Gastrocnemius medialis (tissue), 4 donors: Measurements from ENCODE around the gene TAT. TPM values are rescaled to one million over a fixed set of nuclear protein-coding genes. Genes with fewer than 3 reads are reported as not detected.

Source experiments
- ATAC-seq, 2 donors: fragments of 150-250 bp; one replicate each; pipeline ENCODE4 v1.9.1; 2016
- DNase-seq, 2 donors: peaks; one replicate each; pipeline ENCODE4 v3.0.0-alpha.2; 2019
- H3K27ac ChIP-seq, 4 donors: fragments of 200-600 bp; sonication (generic); 1 replicate in 1 of 4; 2 replicates in 3 of 4; pipeline ENCODE4 v1.5.1; 2016 to 2018; ENCODE audit warnings: mild to moderate bottlenecking in 2 of 4, moderate library complexity in 1 of 4
- H3K27me3 ChIP-seq, 3 donors: fragments of 200-600 bp; sonication (generic) in 2 of 3; 1 replicate in 1 of 3; 2 replicates in 2 of 3; pipeline versions ENCODE4 v1.5.1 to v1.6.0; 2016 to 2019; ENCODE audit warnings: mild to moderate bottlenecking in 1 of 3, moderate library complexity in 1 of 3
- H3K36me3 ChIP-seq, 2 donors: fragments of 200-600 bp; sonication (generic) in 1 of 2; one replicate each; pipeline ENCODE4 v1.5.1; 2017 to 2018
- H3K4me1 ChIP-seq, 2 donors: fragments of 200-600 bp; sonication (generic) in 1 of 2; one replicate each; pipeline ENCODE4 v1.5.1; 2016 to 2017; ENCODE audit warnings: mild to moderate bottlenecking in 2 of 2
- H3K4me3 ChIP-seq, 4 donors: fragments of 200-600 bp; sonication (generic) in 3 of 4; 1 replicate in 1 of 4; 2 replicates in 3 of 4; pipeline ENCODE4 v1.5.1; 2016 to 2019; ENCODE audit warnings: mild to moderate bottlenecking in 2 of 4
- H3K9me3 ChIP-seq, 3 donors: fragments of 200-600 bp; sonication (generic) in 2 of 3; 1 replicate in 1 of 3; 2 replicates in 2 of 3; pipeline ENCODE4 v1.5.1; 2016 to 2019
- POLR2A ChIP-seq, 2 donors: fragments of 450-650 bp; IDR thresholded peaks; one replicate each; pipeline ENCODE4 v1.6.1; 2017; ENCODE audit warnings: antibody characterized with exemption in 2 of 2, mild to moderate bottlenecking in 2 of 2, moderate library complexity in 2 of 2
- in situ Hi-C, 4 donors: fragments of 200-750 bp; cut with MboI; loops; one replicate each; pipeline versions ENCODE4 v1.15.0 to v1.8.0; 2017; ENCODE audit warnings: low sequenced_read_pairs in 4 of 4
- intact Hi-C: fragments of 100-400 bp; cut with DNase I; formaldehyde crosslinking; loops from one replicate; pipeline ENCODE4 v1.15.1; 2023; ENCODE audit warnings: low total_unique reads
- total RNA-seq, 4 donors: library from RNA; depleted of rRNA; stranded (reverse); fragments of >200 nt; gene quantifications; one replicate each; pipeline versions ENCODE4 v1.1.0 to v1.2.3, GENCODE V29; 2016
- TF ChIP-seq, protein P1 (sequence below), 5 experiments: fragments of 450-650 bp in 3 of 5; fragments of 200-600 bp in 2 of 5; sonication (generic) in 2 of 5; IDR thresholded peaks in 4 of 5; conservative IDR thresholded peaks in 1 of 5; 1 replicate in 4 of 5; 2 replicates in 1 of 5; pipeline ENCODE4 v1.5.1; 2016 to 2019; ENCODE audit warnings: antibody characterized with exemption in 5 of 5, mild to moderate bottlenecking in 3 of 5, moderate library complexity in 3 of 5

Gene TAT
- total RNA-seq, 4 donors from 2014 or later, result 1.9 to 3.7 TPM; not detected in 2

DNA sequence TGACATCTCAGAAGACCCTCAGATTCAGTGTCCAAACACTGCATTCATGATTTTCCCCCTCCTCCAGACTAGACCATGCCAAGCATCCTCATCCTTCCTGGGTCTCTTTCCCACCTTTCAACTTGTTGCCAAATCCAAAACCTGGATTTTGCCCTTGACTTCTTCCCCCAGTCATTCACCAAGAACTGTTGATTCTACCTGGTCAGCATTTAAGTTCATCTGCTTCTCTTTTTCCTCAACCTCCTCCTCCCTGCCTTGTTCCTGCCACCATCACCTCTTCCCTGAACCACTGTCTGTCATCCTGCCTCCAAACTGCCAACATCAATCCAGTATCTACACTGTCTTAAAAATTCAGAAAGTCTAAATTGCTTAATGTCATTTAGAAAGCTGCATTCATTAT is 29.7 kb downstream of the TAT start:
- DNase-seq (no peak), ATAC-seq (no peak)
- Histone ChIP-seq H3K27me3 (peaks cover 0 to 6% (median 5%) of the 10 kb centered on the region in 3 donors), H3K27ac (no peak overlapping the region), H3K4me3 (no peak overlapping the region), H3K4me1 (no peaks in the 10 kb centered on the region), H3K36me3 (no peaks in the 10 kb centered on the region), H3K9me3 (no peaks in the 10 kb centered on the region)
- TF ChIP-seq, protein P1, sequence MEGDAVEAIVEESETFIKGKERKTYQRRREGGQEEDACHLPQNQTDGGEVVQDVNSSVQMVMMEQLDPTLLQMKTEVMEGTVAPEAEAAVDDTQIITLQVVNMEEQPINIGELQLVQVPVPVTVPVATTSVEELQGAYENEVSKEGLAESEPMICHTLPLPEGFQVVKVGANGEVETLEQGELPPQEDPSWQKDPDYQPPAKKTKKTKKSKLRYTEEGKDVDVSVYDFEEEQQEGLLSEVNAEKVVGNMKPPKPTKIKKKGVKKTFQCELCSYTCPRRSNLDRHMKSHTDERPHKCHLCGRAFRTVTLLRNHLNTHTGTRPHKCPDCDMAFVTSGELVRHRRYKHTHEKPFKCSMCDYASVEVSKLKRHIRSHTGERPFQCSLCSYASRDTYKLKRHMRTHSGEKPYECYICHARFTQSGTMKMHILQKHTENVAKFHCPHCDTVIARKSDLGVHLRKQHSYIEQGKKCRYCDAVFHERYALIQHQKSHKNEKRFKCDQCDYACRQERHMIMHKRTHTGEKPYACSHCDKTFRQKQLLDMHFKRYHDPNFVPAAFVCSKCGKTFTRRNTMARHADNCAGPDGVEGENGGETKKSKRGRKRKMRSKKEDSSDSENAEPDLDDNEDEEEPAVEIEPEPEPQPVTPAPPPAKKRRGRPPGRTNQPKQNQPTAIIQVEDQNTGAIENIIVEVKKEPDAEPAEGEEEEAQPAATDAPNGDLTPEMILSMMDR (IDR thresholded peaks at IDR 0.05 in 4 of 5, conservative IDR thresholded peaks at IDR 0.05 in 1 of 5), result no peak
- TF ChIP-seq POLR2A (IDR thresholded peaks at IDR 0.05), result no peak
- in situ Hi-C loops, result no loop called here
- intact Hi-C loops, result no loop called here

DNA sequence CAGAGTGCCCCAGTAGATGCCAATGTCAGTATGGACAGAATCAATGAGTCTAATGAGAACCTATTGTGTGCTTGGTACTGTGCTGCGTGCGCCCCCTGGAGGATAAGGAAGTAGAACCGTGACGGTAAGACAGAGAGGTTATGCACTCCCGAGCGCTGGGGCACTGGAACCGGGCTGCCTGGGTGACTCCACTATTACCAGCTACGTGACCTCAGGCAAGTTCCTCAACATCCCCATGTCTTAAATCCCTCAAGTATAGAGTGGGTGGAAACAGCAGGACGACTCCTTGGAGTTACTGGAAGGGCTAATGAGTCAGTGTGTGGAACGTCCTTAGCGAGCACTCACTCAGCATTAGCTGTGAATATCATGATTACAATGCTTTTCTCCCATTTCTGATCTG is 34.5 kb downstream of the TAT start:
- no peak for TF ChIP-seq POLR2A (IDR thresholded peaks at IDR 0.05)
- TF ChIP-seq, protein P1 (IDR thresholded peaks at IDR 0.05 in 4 of 5, conservative IDR thresholded peaks at IDR 0.05 in 1 of 5), result no peak
- no peak for ATAC-seq
- in situ Hi-C loops, result no loop called here

DNA sequence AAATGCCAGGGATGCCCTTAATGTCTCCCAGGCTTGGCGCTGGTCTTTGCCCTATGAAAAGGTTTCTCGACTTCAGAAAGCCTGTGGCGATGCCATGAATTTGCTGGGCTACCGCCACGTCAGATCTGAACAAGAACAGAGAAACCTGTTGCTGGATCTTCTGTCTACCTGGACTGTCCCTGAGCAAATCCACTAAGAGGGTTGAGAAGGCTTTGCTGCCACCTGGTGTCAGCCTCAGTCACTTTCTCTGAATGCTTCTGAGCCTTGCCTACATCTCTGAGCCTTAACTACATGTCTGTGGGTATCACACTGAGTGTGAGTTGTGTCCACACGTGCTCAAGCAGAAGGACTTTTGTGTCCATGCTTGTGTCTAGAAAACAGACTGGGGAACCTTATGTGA is 39.2 kb downstream of the TAT start:
- peaks cover 0 to 7% (median 0%) of the 10 kb centered on the region in 3 donors for H3K27me3 ChIP-seq
- ATAC-seq, result no peak
- intact Hi-C loops, result no loop called here
- no peaks in the 10 kb centered on the region for H3K36me3 ChIP-seq
- no peaks in the 10 kb centered on the region for H3K9me3 ChIP-seq
- no peak overlapping the region for H3K27ac ChIP-seq
- no peak overlapping the region for H3K4me3 ChIP-seq
- no peak for TF ChIP-seq POLR2A (IDR thresholded peaks at IDR 0.05)
- TF ChIP-seq, protein P1 (IDR thresholded peaks at IDR 0.05 in 4 of 5, conservative IDR thresholded peaks at IDR 0.05 in 1 of 5), result no peak
- no peaks in the 10 kb centered on the region for H3K4me1 ChIP-seq
- in situ Hi-C loops, result no loop called here
- DNase-seq, result no peak

More for the DNA sequence above, 34.5 kb downstream of the TAT start:
- Histone ChIP-seq H3K4me3 (no peak overlapping the region), H3K4me1 (no peaks in the 10 kb centered on the region), H3K27me3 (peaks cover 0 to 7% (median 6%) of the 10 kb centered on the region in 3 donors), H3K9me3 (no peaks in the 10 kb centered on the region), H3K36me3 (no peaks in the 10 kb centered on the region), H3K27ac (no peak overlapping the region)
- intact Hi-C loops, result no loop called here
- DNase-seq, result no peak

DNA sequence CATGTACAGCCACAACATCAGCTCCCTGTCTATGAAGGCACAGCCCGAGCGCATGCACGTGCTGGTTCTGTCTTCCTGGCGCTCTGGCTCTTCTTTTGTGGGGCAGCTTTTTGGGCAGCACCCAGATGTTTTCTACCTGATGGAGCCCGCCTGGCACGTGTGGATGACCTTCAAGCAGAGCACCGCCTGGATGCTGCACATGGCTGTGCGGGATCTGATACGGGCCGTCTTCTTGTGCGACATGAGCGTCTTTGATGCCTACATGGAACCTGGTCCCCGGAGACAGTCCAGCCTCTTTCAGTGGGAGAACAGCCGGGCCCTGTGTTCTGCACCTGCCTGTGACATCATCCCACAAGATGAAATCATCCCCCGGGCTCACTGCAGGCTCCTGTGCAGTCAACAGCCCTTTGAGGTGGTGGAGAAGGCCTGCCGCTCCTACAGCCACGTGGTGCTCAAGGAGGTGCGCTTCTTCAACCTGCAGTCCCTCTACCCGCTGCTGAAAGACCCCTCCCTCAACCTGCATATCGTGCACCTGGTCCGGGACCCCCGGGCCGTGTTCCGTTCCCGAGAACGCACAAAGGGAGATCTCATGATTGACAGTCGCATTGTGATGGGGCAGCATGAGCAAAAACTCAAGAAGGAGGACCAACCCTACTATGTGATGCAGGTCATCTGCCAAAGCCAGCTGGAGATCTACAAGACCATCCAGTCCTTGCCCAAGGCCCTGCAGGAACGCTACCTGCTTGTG is 40.0 kb downstream of the TAT start:
- no peak overlapping the region for H3K27ac ChIP-seq
- no peak for DNase-seq
- H3K27me3 ChIP-seq, result no peaks in the 10 kb centered on the region
- no peaks in the 10 kb centered on the region for H3K36me3 ChIP-seq
- in situ Hi-C loops, result no loop called here
- no peak overlapping the region for H3K4me3 ChIP-seq
- H3K9me3 ChIP-seq, result no peaks in the 10 kb centered on the region
- no peak for ATAC-seq
- H3K4me1 ChIP-seq, result no peaks in the 10 kb centered on the region
- intact Hi-C loops, result no loop called here
- TF ChIP-seq POLR2A (IDR thresholded peaks at IDR 0.05), result no peak
- TF ChIP-seq, protein P1 (IDR thresholded peaks at IDR 0.05 in 4 of 5, conservative IDR thresholded peaks at IDR 0.05 in 1 of 5), result no peak
